GM18951 (cell line): ENCODE results near the gene SLX4IP.
"Not testable (repeated sequence)": the region's sequence is repeated elsewhere in the genome, so short reads cannot be mapped to it uniquely, and the experiment has no call there.

Source experiments
- POLR2A ChIP-seq: IDR thresholded peaks from 4 replicates; pipeline ENCODE4 v1.6.1; 2011; ENCODE audit warnings: mild to moderate bottlenecking; ENCODE audit not compliant: insufficient read length, insufficient read depth; ENCODE audit errors: extremely low read depth
- in situ Hi-C: fragments of 300-500 bp; cut with MboI; formaldehyde crosslinking; loops from one replicate; pipeline ENCODE4 v1.12.0; 2022; ENCODE audit warnings: low sequenced_read_pairs, mixed read lengths, inconsistent platforms; ENCODE audit not compliant: unreplicated experiment

Gene SLX4IP

DNA sequence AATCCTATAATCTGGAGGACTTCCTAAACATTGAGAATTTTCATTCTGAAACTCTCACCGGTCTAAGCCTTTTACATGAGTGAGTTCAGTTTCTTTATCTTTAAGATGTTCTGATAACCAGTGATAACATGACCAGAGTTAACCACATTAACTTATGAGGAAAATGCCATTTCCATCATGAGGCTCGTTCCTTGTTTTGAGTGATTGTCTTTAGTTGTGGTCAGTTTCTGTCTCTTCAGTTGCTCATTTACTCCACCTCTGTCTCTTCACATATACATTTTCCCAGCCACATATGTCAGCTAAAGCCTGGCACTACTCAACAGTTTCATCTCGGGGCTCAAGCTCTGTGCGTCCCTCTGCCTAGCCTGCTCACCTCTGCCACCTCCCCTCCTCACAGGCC lies 168.3 kb downstream of the SLX4IP start:
- in situ Hi-C loops, result no loop called here
- TF ChIP-seq POLR2A, result no peak

DNA sequence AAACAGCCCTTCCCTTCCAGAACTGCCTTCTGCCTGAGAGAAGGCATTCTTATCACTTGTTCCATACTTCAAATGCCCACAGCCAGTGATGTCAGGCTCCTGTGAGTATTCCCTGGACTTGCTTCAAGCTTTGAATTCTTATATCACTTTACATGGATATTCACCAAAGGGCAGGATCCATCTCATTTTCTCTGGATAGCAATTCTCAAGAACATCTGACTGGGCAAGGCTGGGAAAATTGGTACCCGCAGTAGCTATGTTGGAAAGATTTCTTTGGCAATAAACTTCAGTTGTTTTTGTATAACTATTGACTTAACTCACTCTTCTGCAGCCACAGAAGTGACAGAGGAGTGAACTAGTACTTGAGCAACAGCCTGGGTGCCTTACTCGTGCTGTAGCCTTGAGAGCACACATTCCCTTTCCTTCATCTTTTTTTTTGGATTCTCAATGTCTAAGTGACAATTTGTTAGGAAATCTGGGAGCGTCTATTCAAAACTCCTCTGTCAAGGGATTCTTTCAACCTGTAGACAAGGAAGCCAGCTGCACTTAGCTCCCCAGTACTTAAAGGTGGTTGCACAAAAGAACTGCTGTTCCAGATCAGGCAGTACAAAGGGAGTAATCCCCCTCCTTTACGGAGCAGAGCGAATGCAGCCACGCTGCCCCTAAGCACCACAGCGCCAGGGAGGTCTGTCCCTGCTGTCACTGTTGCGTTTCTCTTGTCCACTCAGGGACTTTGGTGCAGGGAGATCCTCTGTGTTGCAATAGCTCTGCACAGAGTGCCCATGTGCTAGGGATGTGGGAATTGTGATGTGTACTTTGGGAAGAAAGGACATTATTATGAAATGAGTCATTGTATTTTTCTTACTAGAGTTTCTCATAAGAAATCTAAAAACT lies 169.1 kb downstream of the SLX4IP start:
- in situ Hi-C loops, result no loop called here
- no peak for TF ChIP-seq POLR2A

DNA sequence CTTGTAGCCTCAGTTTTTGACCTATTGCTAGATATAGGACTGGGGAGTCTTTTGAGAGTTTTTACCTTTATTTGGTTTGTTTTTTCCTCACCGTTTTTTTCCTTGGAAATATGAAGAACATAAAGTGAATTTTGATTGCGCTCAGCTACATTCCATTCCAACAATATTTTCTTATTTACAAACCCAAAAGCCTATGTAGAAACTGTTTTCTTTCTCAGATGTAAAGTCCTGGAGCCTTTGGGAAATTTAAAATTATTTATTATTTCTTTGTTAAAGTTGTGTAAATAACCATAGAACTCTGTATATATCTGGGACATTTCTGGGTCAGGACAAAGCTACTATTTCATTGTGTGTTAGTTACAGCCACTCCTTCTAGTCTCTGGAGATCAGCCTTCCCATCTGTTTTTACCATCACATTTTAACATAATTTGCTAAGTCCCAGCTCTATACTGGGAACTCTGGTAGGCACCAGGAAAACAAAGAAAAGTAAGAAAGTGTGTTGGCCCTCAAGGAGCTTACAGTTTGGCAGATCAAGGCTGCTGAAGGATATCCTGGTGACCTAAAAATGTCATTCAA lies 169.8 kb downstream of the SLX4IP start:
- TF ChIP-seq POLR2A, result no peak
- in situ Hi-C loops, result no loop called here

DNA sequence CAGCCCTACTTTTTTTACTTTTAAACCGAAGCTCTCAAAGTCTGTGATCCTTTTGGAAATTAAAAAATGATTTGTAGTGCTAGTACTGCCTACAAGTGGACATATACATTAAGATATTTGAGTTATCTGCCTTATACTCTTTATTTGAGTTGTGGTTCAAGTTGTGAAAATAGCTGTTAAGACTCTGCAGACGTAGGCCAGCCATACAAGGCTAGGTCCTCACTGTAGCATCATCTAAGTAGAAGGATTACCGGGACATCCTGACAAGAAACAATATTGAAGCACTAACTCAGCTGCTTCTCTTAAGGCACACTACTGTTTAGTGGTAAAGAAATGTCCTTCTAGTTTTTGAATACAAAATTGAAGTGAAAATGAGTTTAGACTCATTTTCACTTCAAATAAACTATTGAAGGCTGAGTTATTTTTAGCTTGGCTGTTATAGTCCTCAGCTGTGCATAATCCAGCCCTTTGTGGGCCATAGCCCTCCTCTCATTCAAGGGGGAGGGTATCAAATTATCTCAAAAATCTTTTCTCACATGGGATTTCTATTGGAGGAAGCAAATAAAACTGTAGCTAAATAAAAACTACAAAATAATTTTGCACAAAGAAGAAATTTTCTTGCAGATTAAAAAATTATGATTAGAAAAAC lies 170.6 kb downstream of the SLX4IP start:
- in situ Hi-C loops, result no loop called here
- no peak for TF ChIP-seq POLR2A

DNA sequence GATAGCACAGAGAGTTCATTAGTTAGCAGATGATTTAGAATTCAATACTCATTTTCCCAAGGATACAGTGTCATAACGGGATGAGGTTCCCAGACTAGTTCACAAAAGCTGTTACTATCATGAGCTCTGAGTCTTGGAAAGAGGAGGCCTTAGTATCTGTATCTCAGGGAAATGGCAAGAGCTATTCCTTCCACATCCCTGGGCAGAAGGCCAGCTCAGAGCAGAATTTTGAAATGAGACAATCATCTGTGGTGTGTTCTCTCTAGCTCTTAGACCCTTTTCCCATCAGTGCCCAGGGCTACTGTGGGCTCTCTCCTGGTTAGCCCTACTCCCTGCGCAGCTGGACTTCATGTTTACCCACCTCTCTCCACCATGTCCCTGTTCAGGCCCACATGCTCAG lies 174.2 kb downstream of the SLX4IP start:
- in situ Hi-C loops, result no loop called here

DNA sequence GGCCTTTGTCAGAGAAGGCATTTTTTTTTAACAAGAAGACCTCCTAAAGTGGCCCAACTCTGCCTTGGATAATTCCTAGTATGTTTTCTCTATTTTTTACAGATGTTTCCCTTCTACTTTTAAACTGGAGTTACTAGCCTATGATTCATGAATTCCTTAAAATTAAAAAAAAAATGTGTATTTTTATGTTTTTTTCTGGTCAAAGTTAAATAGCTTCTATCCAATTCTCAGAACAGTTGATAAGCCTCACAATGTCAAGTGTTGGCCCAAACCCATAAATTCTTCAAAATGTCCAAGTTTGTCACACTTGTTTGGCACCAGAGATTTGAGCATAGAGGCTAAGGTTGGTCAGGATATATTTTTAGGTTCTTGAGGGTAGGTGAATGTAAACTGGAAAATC lies 174.7 kb downstream of the SLX4IP start:
- no peak for TF ChIP-seq POLR2A
- in situ Hi-C loops, result no loop called here

More for the DNA sequence above, 174.2 kb downstream of the SLX4IP start:
- no peak for TF ChIP-seq POLR2A

DNA sequence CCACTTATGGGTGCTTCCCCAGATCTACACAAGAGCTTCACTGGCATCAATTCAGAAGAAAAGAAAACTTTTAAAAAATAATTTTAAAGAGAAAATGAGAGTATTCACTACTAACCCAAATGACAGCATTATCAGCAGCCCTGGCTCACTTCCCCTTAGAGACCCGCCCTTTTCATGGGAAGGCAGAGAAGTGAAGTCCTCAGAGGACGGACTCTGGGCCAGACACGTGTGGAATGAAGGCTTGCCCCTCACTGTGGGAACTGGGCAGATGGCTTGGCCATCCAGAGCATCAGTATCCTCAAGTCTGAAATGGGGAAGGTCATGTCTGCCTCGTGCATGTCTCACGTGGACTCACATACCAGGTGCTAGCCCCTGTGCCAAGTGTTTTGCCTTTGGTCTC lies 175.1 kb downstream of the SLX4IP start:
- in situ Hi-C loops, result no loop called here

DNA sequence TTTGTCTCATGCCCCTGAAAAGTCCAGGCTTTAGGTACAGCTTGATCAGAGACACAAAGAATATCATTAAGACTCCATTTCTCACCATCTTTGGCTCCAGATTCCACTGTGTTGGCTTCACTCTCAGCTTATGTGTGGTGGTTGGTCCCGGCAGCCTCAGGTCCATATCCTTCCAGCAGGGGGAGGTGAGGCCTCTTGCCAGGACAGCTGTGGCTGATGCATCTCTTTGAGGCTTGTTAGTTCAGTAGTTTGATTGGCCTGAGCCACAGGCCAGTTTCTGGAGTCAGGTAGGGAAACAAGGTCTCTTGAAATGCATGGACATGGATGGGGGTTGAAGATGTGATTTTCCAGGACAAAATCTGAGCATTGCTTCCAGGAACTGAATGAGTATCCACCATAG lies 176.3 kb downstream of the SLX4IP start:
- in situ Hi-C loops, result no loop called here
- no peak for TF ChIP-seq POLR2A

More for the DNA sequence above, 175.1 kb downstream of the SLX4IP start:
- no peak for TF ChIP-seq POLR2A

DNA sequence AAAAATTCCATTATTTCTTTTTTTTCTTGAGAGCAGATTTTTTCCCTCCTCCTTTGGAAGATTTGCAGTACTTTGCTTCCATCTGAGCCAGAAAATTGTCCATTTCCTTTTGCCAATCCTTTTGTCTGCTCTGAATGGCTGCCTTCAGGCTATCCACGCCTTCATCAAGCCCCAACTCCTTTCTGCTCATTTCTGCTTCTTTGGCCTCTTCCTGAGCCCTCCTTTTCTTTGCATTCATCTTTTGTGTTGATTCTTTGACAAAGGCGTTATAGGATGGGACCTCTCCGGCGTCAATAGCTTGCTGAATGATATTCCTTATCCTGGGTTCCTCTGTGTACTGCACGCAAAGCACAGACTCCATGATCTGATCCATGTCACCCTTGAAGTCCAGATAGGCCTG lies 178.3 kb downstream of the SLX4IP start:
- in situ Hi-C loops, result not testable (repeated sequence)

DNA sequence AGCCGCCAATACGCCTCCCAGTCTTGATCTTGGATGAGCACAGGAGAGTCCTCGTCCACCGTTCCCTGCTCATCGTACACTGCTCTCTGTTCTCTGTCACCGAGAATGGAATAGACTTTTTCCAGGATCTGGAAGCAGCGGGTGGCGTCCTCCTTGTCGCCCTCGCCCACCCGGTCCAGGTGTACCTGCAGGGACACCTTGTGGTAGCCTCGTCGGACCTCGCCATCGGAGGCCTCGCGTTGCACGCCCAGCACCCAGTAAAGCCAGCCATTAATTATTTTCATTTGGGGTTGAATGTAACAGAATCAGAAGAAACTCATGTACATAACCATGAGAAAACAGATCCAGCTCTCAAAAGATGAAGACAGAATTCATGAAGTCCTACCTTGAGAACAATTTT lies 178.8 kb downstream of the SLX4IP start:
- in situ Hi-C loops, result no loop called here
- no peak for TF ChIP-seq POLR2A

DNA sequence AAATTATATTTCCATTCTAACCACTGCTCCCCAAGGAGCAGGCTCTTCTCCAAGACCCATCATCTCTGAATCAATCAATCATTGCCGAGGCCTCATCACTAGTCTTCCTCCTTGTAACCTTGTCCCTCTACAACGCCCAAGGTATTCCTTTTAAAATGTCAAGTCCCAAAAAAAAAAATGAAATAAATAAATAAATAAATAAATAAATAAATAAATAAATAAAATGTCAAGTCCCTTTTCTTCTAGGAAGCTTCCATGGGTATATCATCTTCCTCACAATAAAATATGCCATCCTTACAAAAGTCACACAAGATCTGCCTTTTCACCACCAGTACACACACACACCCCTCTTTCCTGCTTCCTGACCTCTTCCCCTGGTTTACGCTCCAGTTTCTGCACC lies 181.1 kb downstream of the SLX4IP start:
- in situ Hi-C loops, result no loop called here
- TF ChIP-seq POLR2A, result no peak

DNA sequence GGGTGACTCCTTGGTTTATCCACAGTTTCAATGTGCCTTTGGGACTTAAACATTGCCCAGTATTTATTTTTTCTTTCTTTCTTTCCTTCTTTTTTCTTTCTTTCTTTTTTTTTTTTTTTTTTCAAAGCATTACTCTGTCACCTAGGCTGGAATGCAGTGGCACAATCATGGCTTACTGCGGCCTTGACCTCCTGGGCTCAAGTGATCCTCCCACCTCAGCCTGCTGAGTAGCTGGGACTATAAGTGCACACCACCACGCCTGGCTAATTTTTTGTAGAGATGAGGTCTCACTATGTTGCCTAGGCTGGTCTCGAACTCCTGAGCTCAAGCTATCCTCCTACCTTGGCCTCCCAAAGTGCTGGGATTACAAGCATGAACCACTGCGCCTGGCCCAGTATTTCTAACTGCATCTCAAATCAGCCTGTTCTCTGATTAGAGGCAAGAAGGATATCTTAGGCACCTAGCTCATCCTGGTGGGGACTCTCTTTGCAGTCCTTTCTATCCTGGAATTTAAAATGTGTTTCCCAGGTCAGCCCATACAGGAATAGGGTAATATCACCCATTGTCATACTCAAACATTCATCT lies 182.5 kb downstream of the SLX4IP start:
- in situ Hi-C loops, result not testable (repeated sequence)

DNA sequence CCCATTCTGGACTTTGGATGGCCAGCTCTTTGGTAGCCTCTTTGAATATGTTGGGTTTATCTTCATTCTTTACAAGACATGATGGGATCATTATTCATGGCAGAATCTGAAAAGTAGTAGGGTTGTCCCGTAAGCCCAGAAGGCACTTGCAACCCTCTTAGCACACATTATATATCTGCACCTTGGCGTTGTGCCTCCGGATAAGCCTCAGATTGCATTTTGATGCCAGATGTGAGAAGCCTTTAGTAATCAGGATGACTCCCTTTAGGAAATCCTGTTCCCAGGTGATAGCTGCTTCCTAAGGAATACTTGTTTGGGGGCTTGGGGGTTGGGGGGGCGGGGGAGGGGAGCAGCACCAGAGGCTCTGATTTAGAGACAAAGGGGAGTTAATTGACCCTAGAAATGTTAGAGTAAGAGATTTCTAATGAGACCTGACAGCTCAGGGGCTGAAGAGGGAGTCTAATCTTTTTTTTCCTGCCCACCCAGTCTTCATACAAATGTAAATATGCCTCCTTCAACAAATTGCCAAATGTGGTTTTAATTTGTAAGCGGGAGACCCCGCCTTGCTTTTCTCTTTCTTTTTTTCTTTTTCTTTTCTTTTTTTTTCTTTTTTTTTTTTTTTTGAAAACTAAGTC lies 183.6 kb downstream of the SLX4IP start:
- no peak for TF ChIP-seq POLR2A
- in situ Hi-C loops, result no loop called here
